ENCODE data around the gene DOCK7. TPM values are rescaled to one million over a fixed set of nuclear protein-coding genes. Genes with fewer than 3 reads are reported as not detected.
"Not testable (repeated sequence)": the region's sequence is repeated elsewhere in the genome, so short reads cannot be mapped to it uniquely, and the experiment has no call there.

The DOCK7 gene
- polyA plus RNA-seq, 3 donors, result 2.9 to 3.7 (median 3.5) TPM

DNA sequence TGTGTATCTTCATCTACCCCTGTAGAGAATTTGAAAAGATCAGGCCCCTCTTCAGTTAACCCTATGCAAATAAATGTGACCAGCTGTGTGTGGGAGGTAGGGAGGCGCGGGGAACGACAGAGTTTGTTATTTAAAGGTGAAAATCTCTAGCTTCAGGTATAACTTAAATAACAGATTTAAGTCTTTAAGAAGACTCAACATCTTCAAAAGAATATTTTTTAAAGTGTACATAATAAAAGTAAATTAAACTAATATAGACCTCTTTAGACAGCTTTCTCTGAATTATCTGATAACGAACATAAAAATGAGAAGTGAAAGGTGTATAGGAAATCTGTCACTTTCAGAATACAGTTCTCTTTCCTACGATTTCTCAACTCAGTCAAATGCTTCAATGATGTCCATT, 74.9 kb downstream of the DOCK7 start:
- H3K4me1 ChIP-seq (ENCODE audit: control insufficient read depth in 1 of 2, insufficient read depth in 2 of 2, low read length in 2 of 2), result no peaks in the 10 kb centered on the region
- no peaks in the 10 kb centered on the region for H3K9me3 ChIP-seq (replicated peaks in 1 of 2; ENCODE audit: control insufficient read depth in 1 of 2, insufficient read depth in 1 of 2, low read length in 2 of 2)
- no peak for TF ChIP-seq CTCF (IDR thresholded peaks at IDR 0.05)
- intact Hi-C loops (cut with micrococcal nuclease), result no loop called here
- H2AFZ ChIP-seq (ENCODE audit: insufficient read depth, low read depth, low read length, poor library complexity, severe bottlenecking), result no peak overlapping the region
- no peaks in the 10 kb centered on the region for H3K27me3 ChIP-seq (ENCODE audit: control insufficient read depth in 2 of 2, insufficient read depth in 2 of 2, low read length in 2 of 2)
- no peaks in the 10 kb centered on the region for H3K36me3 ChIP-seq (replicated peaks in 1 of 2; ENCODE audit: control insufficient read depth in 1 of 2, insufficient read depth in 2 of 2, low read length in 2 of 2)
- no peak overlapping the region for H3K27ac Mint-ChIP-seq
- no peaks in the 10 kb centered on the region for H3K79me2 ChIP-seq (ENCODE audit: insufficient read depth, low read length)
- no peak overlapping the region for H3K4me3 ChIP-seq (replicated peaks in 1 of 3; ENCODE audit: low read depth in 2 of 3, low read length in 3 of 3)
- H3K9me3 Mint-ChIP-seq, result peaks cover 0 to 2% (median 0%) of the 10 kb centered on the region in 7 donors
- no peaks in the 10 kb centered on the region for H3K27me3 Mint-ChIP-seq (ENCODE audit: low read depth in 3 of 3)
- H3K36me3 Mint-ChIP-seq, result peaks cover 3 to 8% of the 10 kb centered on the region in 2 donors
- peaks cover 3% of the 10 kb centered on the region for H3K4me1 Mint-ChIP-seq
- no peak overlapping the region for H3K27ac ChIP-seq (ENCODE audit: low read depth in 1 of 2, low read length in 2 of 2)
- no peak overlapping the region for H3K4me3 Mint-ChIP-seq
- no peak overlapping the region for H3K4me2 ChIP-seq (replicated peaks; ENCODE audit: extremely low read depth, low read length, poor library complexity, severe bottlenecking)
- no CpG with 5 or more reads among the region's 5 CpGs for WGBS (ENCODE audit: insufficient coverage)
- no peak for DNase-seq
- no peaks in the 10 kb centered on the region for H4K20me1 ChIP-seq (ENCODE audit: insufficient read depth, low read length)
- no peak overlapping the region for H3K9ac ChIP-seq (ENCODE audit: insufficient read depth, low read length, poor library complexity, severe bottlenecking)

DNA sequence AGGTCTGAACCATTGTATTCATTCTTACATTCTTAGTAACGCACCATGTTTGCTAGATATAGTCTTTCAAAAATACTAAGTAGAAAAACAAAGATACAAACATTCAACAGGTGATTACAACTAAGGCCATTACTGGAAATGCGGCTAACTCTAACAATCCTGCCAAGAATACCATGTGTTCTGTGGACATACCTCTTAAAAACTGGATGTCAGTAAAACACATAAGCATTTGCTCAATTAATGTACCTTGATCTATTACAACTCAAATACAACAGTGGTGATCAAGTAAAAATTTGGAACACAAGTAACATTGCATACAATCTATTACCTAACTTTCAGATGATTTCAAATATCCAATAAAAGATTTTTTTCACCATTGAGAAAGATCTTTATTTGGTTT, 75.4 kb downstream of the DOCK7 start:
- no peak overlapping the region for H3K4me2 ChIP-seq (replicated peaks; ENCODE audit: extremely low read depth, low read length, poor library complexity, severe bottlenecking)
- H4K20me1 ChIP-seq (ENCODE audit: insufficient read depth, low read length), result no peaks in the 10 kb centered on the region
- no peaks in the 10 kb centered on the region for H3K36me3 ChIP-seq (replicated peaks in 1 of 2; ENCODE audit: control insufficient read depth in 1 of 2, insufficient read depth in 2 of 2, low read length in 2 of 2)
- intact Hi-C loops (cut with micrococcal nuclease), result no loop called here
- TF ChIP-seq CTCF (IDR thresholded peaks at IDR 0.05), result no peak
- Mint-ChIP-seq H3K4me3 (no peak overlapping the region), H3K9me3 (peaks cover 0 to 2% (median 0%) of the 10 kb centered on the region in 7 donors), H3K4me1 (peaks cover 3% of the 10 kb centered on the region), H3K27ac (no peak overlapping the region), H3K27me3 (ENCODE audit: low read depth in 3 of 3) (no peaks in the 10 kb centered on the region), H3K36me3 (peaks cover 5 to 6% of the 10 kb centered on the region in 2 donors)
- H2AFZ ChIP-seq (ENCODE audit: insufficient read depth, low read depth, low read length, poor library complexity, severe bottlenecking), result no peak overlapping the region
- H3K9me3 ChIP-seq (replicated peaks in 1 of 2; ENCODE audit: control insufficient read depth in 1 of 2, insufficient read depth in 1 of 2, low read length in 2 of 2), result no peaks in the 10 kb centered on the region
- 100% methylated on average over 1 of the region's 2 CpGs for WGBS (ENCODE audit: insufficient coverage)
- no peak overlapping the region for H3K27ac ChIP-seq (ENCODE audit: low read depth in 1 of 2, low read length in 2 of 2)
- no peak overlapping the region for H3K4me3 ChIP-seq (replicated peaks in 1 of 3; ENCODE audit: low read depth in 2 of 3, low read length in 3 of 3)
- H3K9ac ChIP-seq (ENCODE audit: insufficient read depth, low read length, poor library complexity, severe bottlenecking), result no peak overlapping the region
- no peaks in the 10 kb centered on the region for H3K27me3 ChIP-seq (ENCODE audit: control insufficient read depth in 2 of 2, insufficient read depth in 2 of 2, low read length in 2 of 2)
- no peaks in the 10 kb centered on the region for H3K4me1 ChIP-seq (ENCODE audit: control insufficient read depth in 1 of 2, insufficient read depth in 2 of 2, low read length in 2 of 2)
- no peaks in the 10 kb centered on the region for H3K79me2 ChIP-seq (ENCODE audit: insufficient read depth, low read length)
- DNase-seq, result no peak

DNA sequence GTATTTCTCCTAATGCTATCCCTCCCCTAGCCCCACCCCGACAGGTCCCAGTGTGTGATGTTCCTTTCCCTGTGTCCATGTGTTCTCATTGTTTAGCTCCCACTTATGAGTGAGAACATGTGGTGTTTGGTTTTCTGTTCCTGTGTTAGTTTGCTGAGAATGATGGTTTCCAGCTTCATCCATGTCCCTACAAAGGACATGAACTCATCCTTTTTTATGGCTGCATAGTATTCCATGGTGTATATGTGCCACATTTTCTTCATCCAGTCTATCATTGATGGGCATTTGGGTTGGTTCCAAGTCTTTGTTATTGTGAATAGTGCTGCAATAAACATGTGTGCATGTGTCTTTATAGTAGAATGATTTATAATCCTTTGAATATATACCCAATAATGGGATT, 77.6 kb downstream of the DOCK7 start:
- H2AFZ ChIP-seq (ENCODE audit: insufficient read depth, low read depth, low read length, poor library complexity, severe bottlenecking); H3K27me3 ChIP-seq (ENCODE audit: control insufficient read depth in 2 of 2, insufficient read depth in 2 of 2, low read length in 2 of 2); H3K27ac ChIP-seq (ENCODE audit: low read depth in 1 of 2, low read length in 2 of 2); H3K4me3 Mint-ChIP-seq; H3K36me3 ChIP-seq (replicated peaks in 1 of 2; ENCODE audit: control insufficient read depth in 1 of 2, insufficient read depth in 2 of 2, low read length in 2 of 2); H3K79me2 ChIP-seq (ENCODE audit: insufficient read depth, low read length); H4K20me1 ChIP-seq (ENCODE audit: insufficient read depth, low read length); H3K9me3 ChIP-seq (replicated peaks in 1 of 2; ENCODE audit: control insufficient read depth in 1 of 2, insufficient read depth in 1 of 2, low read length in 2 of 2); H3K27ac Mint-ChIP-seq; intact Hi-C loops (cut with micrococcal nuclease); H3K4me1 ChIP-seq (ENCODE audit: control insufficient read depth in 1 of 2, insufficient read depth in 2 of 2, low read length in 2 of 2); H3K4me1 Mint-ChIP-seq; H3K27me3 Mint-ChIP-seq (ENCODE audit: low read depth in 3 of 3); H3K4me3 ChIP-seq (replicated peaks in 1 of 3; ENCODE audit: low read depth in 2 of 3, low read length in 3 of 3); H3K36me3 Mint-ChIP-seq; H3K4me2 ChIP-seq (replicated peaks; ENCODE audit: extremely low read depth, low read length, poor library complexity, severe bottlenecking); H3K9me3 Mint-ChIP-seq; DNase-seq; H3K9ac ChIP-seq (ENCODE audit: insufficient read depth, low read length, poor library complexity, severe bottlenecking): not testable (repeated sequence)
- no CpG with 5 or more reads among the region's 1 CpG for WGBS (ENCODE audit: insufficient coverage)

Measured in CD14-positive monocyte (primary cell).